GM19395 (cell line): ENCODE results near the gene OR6N2.

Experiments
- ATAC-seq: cut with Tn5 transposase; IDR thresholded peaks from one replicate; pipeline ENCODE4 v1.9.1; 2021; ENCODE audit warnings: mild to moderate bottlenecking, moderate library complexity; ENCODE audit not compliant: unreplicated experiment

The OR6N2 gene

DNA sequence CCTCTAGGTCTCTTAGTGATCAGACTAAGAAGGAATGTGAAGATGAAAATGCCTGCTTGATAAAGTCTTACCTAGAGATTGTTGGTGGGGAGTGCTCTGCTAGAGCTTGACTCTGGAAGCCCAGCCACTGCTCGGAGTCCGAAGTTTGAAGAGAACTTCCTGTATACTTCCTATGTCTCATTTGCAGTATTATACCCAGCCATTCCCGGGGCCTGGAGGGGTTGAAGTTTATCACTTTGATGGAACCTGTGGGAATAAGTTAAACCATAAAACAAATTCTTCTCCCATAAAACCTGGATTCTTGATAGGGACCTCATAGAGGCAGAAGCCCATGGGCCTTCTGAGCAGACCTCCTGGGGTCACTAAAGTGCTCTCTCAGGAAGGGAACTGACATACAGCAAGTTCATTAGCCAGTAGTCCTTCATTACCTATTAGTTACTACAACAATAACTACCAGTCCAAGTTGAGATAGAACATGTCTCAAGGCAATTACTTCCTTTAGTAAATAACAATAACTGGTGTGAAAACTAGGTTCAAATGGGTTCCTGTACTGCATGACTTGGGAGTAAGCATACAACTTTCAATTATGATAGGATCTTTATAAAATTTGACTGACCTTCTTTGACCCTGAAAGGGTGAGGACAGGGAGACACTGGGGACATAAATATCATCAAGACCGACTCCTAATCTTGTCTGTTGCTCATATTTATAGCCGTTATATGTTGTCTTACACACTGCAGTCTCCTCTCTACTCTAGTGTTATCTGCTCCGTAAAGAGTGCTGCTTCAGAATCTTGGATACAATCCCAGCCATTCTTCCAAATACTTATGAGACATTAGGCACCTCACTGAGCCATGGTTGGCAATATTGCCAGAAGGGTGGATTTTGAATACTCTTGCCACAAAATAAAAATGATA lies 8.8 kb downstream of the OR6N2 start, which contains the start of gene OR6N1:
Gene OR6N1, minus strand, starts transcription at position 246 of the 917 bp plus-strand sequence. CDS start 5,513 bp downstream, outside the sequence.
- no peak for ATAC-seq

DNA sequence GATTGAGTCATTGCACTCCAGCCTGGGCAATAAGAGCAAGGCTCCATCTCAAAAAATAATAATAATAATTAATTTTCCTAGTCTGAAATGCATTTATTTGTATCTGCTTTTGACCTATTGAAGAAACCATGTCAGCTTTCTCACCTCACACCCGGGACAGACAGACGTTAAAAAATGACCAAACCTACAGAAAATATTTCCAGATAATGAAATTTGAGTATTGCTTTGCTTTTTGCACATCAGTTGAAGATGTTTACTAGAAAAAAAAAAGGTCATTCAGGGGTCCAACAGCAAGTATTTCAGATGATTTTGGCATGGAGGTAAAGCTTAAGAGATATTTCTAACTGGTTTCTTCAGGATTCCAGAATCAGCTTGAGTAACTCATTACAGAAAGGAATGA lies 26.6 kb downstream of the OR6N2 start, which contains the start of gene OR6K6:
Gene OR6K6, plus strand, starts transcription at position 301 of the 400 bp plus-strand sequence. CDS start 168 bp downstream, outside the sequence.
- ATAC-seq: no peak

DNA sequence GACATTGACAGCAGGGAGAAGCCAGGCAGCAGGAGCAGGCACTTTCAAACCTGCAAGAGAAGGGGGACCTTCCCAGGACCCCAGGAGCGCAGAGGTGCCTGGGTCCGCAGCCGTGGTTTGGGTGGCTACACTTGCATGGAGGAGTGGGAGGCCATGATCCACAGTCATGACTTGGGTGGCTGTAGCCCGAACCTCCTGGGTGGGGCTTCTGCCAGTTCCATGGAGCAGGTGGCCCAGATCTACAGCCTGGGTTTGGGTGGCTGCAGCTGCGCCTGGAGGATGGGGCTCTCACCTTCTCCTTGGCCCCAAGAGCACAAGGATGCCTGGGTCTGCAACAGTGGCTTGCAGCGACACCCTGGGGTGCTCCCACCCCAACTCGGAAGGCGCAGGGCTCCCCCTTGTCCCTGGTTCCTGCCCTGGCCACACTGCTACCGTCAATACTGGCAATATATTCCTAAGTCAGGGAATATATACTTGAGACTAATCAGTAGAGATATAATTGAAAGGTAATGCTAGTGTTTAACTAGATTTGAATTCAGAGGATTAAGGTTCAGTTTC lies 28.8 kb downstream of the OR6N2 start:
- no peak for ATAC-seq

GRCh38 chr1:158735848-158736247 lies 45.2 kb downstream of the OR6N2 start:
- no peak for ATAC-seq

DNA sequence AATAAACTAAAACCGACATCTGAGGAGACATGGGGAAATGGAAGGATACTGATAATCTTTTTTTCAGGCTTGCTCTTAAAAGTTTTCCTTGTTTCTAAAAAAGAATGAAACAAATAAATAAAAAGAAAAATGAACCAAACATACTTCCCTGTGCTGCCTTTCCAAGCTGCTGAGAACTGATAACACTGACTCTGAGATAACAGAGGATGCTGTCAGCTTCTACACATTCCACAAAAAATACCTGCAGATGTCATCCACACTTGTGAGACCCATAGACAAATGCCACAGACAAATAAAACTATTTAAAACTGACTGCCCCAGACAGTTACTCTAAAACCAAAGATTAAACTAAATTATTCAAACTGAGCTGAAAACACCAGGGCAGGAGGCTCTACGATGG lies 48.5 kb downstream of the OR6N2 start:
- no peak for ATAC-seq

GRCh38 chr1:158731707-158732106 lies 49.3 kb downstream of the OR6N2 start:
- ATAC-seq: no peak

GRCh38 chr1:158730453-158730852 lies 50.6 kb downstream of the OR6N2 start:
- ATAC-seq: no peak

DNA sequence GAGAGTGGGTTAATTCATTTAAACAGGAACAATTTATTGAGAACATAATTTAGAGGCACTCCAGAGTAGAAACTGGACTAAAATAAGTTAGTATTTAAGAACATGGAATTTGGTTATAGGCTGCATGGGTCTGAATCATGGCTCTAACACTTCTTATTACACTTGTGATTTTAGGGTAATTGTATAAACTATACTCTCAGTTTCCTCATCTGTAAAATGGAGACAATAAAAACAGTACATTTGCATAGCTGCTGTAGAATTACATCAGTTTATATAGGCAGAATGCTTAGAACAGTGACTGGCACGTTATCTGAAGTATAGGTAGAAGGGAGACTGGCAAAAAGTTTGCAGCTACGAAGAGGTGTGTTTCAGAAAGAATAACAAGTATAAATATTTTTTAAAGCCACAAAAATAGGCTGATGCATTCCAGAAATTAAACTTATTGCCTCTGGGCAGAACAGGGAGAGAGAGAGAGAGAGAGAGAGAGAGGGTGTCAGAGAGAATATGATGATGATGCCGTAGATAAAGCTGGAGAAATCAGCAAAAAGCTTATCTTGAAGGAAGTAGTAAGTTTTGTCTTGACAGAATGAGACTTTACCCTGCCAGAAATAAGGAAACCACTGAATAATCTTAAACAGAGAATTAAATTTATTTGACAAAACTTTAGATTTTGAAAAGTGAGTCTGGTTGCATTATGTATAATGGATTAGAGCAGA lies 52.3 kb downstream of the OR6N2 start:
- no peak for ATAC-seq

DNA sequence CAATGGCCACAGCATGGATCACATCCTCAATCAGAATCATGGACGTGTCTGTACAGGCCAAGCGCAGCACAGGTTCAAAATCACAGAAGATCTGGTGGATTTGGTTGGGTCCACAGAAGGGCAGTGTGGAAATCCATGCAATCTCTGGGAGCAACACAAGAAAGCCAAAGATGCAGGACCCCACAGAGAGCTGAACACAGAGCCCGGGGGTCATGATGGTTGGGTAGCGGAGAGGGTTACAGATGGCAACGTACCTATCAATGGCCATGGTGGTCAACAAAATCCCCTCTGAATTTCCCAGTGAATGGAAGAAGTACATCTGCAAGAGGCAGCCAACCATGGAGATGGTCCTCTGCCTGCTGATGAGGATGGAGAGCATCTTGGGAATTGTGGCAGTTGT lies 56.6 kb downstream of the OR6N2 start:
- ATAC-seq: no peak
